Trophoblast cell (in vitro differentiated cells and primary cell): Measurements from ENCODE around the gene NCOA3.

Experiments
- DNase-seq, 2 donors: peaks; one replicate each; pipeline ENCODE4 v3.0.0-alpha.2; 2016
- H2AFZ ChIP-seq: 2 replicates; pipeline ENCODE4 v1.6.1; 2013; ENCODE audit warnings: low read length, moderate library complexity, mild to moderate bottlenecking; ENCODE audit not compliant: insufficient read depth, poor library complexity
- H2AK5ac ChIP-seq: 2 replicates; pipeline ENCODE4 v1.6.1; 2013; ENCODE audit warnings: mild to moderate bottlenecking, low read length
- H2BK120ac ChIP-seq: 2 replicates; pipeline ENCODE4 v1.6.1; 2013; ENCODE audit warnings: low read length, mild to moderate bottlenecking, moderate library complexity; ENCODE audit not compliant: insufficient read depth, poor library complexity
- H2BK12ac ChIP-seq: 2 replicates; pipeline ENCODE4 v1.6.1; 2013; ENCODE audit warnings: mild to moderate bottlenecking, low read length, moderate library complexity
- H2BK5ac ChIP-seq: 2 replicates; pipeline ENCODE4 v1.6.1; 2013; ENCODE audit warnings: low read length, low read depth, moderate library complexity, mild to moderate bottlenecking; ENCODE audit not compliant: poor library complexity
- H3K14ac ChIP-seq: 2 replicates; pipeline ENCODE4 v1.6.1; 2013; ENCODE audit warnings: mild to moderate bottlenecking, low read length
- H3K18ac ChIP-seq: 2 replicates; pipeline ENCODE4 v1.6.1; 2013; ENCODE audit warnings: mild to moderate bottlenecking, low read length
- H3K23ac ChIP-seq: 2 replicates; pipeline ENCODE4 v1.6.1; 2013; ENCODE audit warnings: low read length
- H3K27ac ChIP-seq: 2 replicates; pipeline ENCODE4 v1.5.1; 2013; ENCODE audit warnings: low read depth, mild to moderate bottlenecking, inconsistent platforms, low read length, moderate library complexity
- H3K27me3 ChIP-seq: 2 replicates; pipeline ENCODE4 v1.6.1; 2013; ENCODE audit warnings: inconsistent platforms, mild to moderate bottlenecking, low read length, moderate library complexity; ENCODE audit not compliant: insufficient read depth
- H3K36me3 ChIP-seq, 2 experiments: 1 replicate in 1 of 2; 2 replicates in 1 of 2; pipeline ENCODE4 v1.6.1; 2013; ENCODE audit warnings: low read length in 2 of 2, mild to moderate bottlenecking in 2 of 2, moderate library complexity in 1 of 2; ENCODE audit not compliant: insufficient read depth in 2 of 2, control insufficient read depth in 1 of 2
- H3K4ac ChIP-seq: 2 replicates; pipeline ENCODE4 v1.6.1; 2013; ENCODE audit warnings: low read depth, mild to moderate bottlenecking, low read length, moderate library complexity
- H3K4me1 ChIP-seq, 2 experiments: 1 replicate in 1 of 2; 2 replicates in 1 of 2; pipeline ENCODE4 v1.6.1; 2013; ENCODE audit warnings: low read length in 2 of 2, mild to moderate bottlenecking in 2 of 2, moderate library complexity in 1 of 2; ENCODE audit not compliant: insufficient read depth in 2 of 2, control insufficient read depth in 1 of 2
- H3K4me2 ChIP-seq: 2 replicates; pipeline ENCODE4 v1.6.1; 2013; ENCODE audit warnings: inconsistent platforms, mild to moderate bottlenecking, low read length, moderate library complexity
- H3K4me3 ChIP-seq: 2 replicates; pipeline ENCODE4 v1.5.1; 2013; ENCODE audit warnings: mild to moderate bottlenecking, low read depth, low read length, inconsistent platforms
- H3K79me1 ChIP-seq: one replicate; pipeline ENCODE4 v1.6.1; 2013; ENCODE audit warnings: low read length
- H3K79me2 ChIP-seq: 2 replicates; pipeline ENCODE4 v1.6.1; 2013; ENCODE audit warnings: low read length, mild to moderate bottlenecking; ENCODE audit not compliant: control insufficient read depth, insufficient read depth, poor library complexity
- H3K9ac ChIP-seq: 2 replicates; pipeline ENCODE4 v1.6.1; 2013; ENCODE audit warnings: mild to moderate bottlenecking, low read length
- H3K9me3 ChIP-seq: 2 replicates; pipeline ENCODE4 v1.6.1; 2013; ENCODE audit warnings: low read depth, mild to moderate bottlenecking, control low read depth, inconsistent platforms, low read length; ENCODE audit not compliant: insufficient read depth
- H4K12ac ChIP-seq: 2 replicates; pipeline ENCODE4 v1.6.1; 2013; ENCODE audit warnings: low read depth, mild to moderate bottlenecking, low read length, moderate library complexity
- H4K8ac ChIP-seq: 2 replicates; pipeline ENCODE4 v1.6.1; 2013; ENCODE audit warnings: low read depth, mild to moderate bottlenecking, low read length, moderate library complexity
- H4K91ac ChIP-seq: one replicate; pipeline ENCODE4 v1.6.1; 2013; ENCODE audit warnings: low read depth, mild to moderate bottlenecking, low read length, moderate library complexity
- WGBS: extraction: QIAGEN DNeasy Blood & Tissue Kit; methylation state at CpG from one replicate; pipeline ENCODE4 v1.1.7; 2013; ENCODE audit warnings: missing lambda C conversion rate; ENCODE audit not compliant: insufficient read length, insufficient coverage; ENCODE audit errors: extremely low coverage; 5-methylcytosine and 5-hydroxymethylcytosine counted together

The NCOA3 gene

DNA sequence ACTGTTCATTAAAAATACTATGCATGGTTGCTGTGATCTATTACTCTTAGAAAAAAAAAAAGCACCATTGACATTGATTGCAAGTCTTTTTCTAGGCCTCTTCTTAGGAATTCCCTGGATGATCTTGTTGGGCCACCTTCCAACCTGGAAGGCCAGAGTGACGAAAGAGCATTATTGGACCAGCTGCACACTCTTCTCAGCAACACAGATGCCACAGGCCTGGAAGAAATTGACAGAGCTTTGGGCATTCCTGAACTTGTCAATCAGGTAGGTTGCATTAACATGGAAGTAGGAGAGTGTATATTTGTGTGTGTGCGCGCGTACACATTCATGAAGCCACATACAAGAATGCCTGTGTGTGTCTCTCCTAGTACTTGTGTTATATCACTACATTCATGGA, 140.4 kb downstream of the NCOA3 start:
- H3K4me3 ChIP-seq = no peak overlapping the region
- no peak overlapping the region for H3K4ac ChIP-seq
- no peak overlapping the region for H3K23ac ChIP-seq
- H2AFZ ChIP-seq = no peak overlapping the region
- H3K4me2 ChIP-seq = no peak overlapping the region
- H2BK5ac ChIP-seq = no peak overlapping the region
- no peak overlapping the region for H3K18ac ChIP-seq
- no peak overlapping the region for H3K9ac ChIP-seq
- H3K79me2 ChIP-seq = peaks cover 1% of the 10 kb centered on the region
- H2BK12ac ChIP-seq = no peak overlapping the region
- no CpG with 5 or more reads among the region's 4 CpGs for WGBS
- H4K8ac ChIP-seq = no peak overlapping the region
- DNase-seq = peak; percentile 59 to 81
- H3K27ac ChIP-seq = no peak overlapping the region
- H4K12ac ChIP-seq = no peak overlapping the region
- no peak overlapping the region for H4K91ac ChIP-seq
- no peak overlapping the region for H2BK120ac ChIP-seq
- H3K27me3 ChIP-seq = no peaks in the 10 kb centered on the region
- no peaks in the 10 kb centered on the region for H3K79me1 ChIP-seq
- H2AK5ac ChIP-seq = no peak overlapping the region
- peaks cover 26 to 37% of the 10 kb centered on the region in 2 experiments for H3K36me3 ChIP-seq
- H3K9me3 ChIP-seq = no peaks in the 10 kb centered on the region
- H3K14ac ChIP-seq = no peak overlapping the region
- H3K4me1 ChIP-seq = peaks cover 2% of the 10 kb centered on the region in 2 experiments

DNA sequence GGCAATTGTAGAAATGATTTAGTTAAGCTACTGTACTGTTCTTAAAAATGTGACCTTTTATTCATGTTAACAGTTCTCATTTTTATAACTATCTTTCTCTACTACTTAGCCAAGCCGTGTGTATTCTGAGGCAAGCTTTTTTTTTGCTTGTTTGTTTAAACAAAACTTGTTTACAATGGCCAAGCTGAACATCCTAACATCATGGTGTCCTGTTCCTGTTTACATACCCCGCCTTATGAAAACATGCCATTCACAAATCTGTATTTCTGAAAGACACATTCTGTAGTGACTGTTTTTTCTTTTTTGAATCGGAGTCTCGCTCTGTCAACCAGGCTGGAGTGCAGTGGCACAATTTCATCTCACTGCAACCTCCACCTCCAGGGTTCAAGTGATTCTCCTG, 140.9 kb downstream of the NCOA3 start:
- H3K9me3 ChIP-seq = no peaks in the 10 kb centered on the region
- H2BK120ac ChIP-seq = no peak overlapping the region
- H3K9ac ChIP-seq = no peak overlapping the region
- H4K91ac ChIP-seq = no peak overlapping the region
- no peak overlapping the region for H2BK12ac ChIP-seq
- no CpG with 5 or more reads among the region's 4 CpGs for WGBS
- no peak for DNase-seq
- no peaks in the 10 kb centered on the region for H3K27me3 ChIP-seq
- no peak overlapping the region for H2AFZ ChIP-seq
- no peak overlapping the region for H4K12ac ChIP-seq
- H3K79me1 ChIP-seq = no peaks in the 10 kb centered on the region
- H3K23ac ChIP-seq = no peak overlapping the region
- H3K4me2 ChIP-seq = no peak overlapping the region
- H3K4me1 ChIP-seq = peaks cover 2% of the 10 kb centered on the region in 2 experiments
- no peak overlapping the region for H3K27ac ChIP-seq
- no peak overlapping the region for H2BK5ac ChIP-seq
- no peak overlapping the region for H3K18ac ChIP-seq
- H2AK5ac ChIP-seq = no peak overlapping the region
- H3K4me3 ChIP-seq = no peak overlapping the region
- H3K14ac ChIP-seq = no peak overlapping the region
- H3K4ac ChIP-seq = no peak overlapping the region
- peaks cover 1% of the 10 kb centered on the region for H3K79me2 ChIP-seq
- H4K8ac ChIP-seq = no peak overlapping the region
- H3K36me3 ChIP-seq = peaks cover 27 to 39% of the 10 kb centered on the region in 2 experiments

DNA sequence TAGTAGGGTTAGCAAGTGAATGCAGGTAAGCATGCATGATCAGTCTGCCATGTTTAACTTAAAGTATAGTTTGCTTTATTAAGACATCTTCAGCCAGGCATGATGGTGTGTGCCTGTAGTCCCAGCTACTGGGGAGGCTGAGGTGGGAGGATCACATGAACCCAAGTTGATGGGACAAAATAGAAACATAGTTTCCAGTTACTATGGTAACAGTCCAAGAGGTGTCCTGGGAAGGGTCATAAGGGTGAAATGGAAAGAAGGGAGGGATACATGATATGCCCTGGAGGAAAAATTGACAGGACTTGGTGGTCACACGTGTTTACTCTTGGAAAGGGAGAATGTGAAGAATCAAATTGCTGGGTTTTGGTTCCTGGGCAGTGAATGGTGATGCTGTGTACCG, 143.9 kb downstream of the NCOA3 start:
- H3K4me2 ChIP-seq = no peak overlapping the region
- WGBS = no CpG with 5 or more reads among the region's 2 CpGs
- H3K79me1 ChIP-seq = no peaks in the 10 kb centered on the region
- H2BK12ac ChIP-seq = no peak overlapping the region
- H2AFZ ChIP-seq = no peak overlapping the region
- H2BK5ac ChIP-seq = no peak overlapping the region
- no peak overlapping the region for H3K23ac ChIP-seq
- H3K14ac ChIP-seq = no peak overlapping the region
- no peaks in the 10 kb centered on the region for H3K27me3 ChIP-seq
- peaks cover 1% of the 10 kb centered on the region for H3K79me2 ChIP-seq
- peaks cover 2% of the 10 kb centered on the region in 2 experiments for H3K4me1 ChIP-seq
- no peak overlapping the region for H3K18ac ChIP-seq
- H4K12ac ChIP-seq = no peak overlapping the region
- H3K4ac ChIP-seq = no peak overlapping the region
- no peak overlapping the region for H2BK120ac ChIP-seq
- no peak overlapping the region for H3K9ac ChIP-seq
- DNase-seq = no peak
- H4K91ac ChIP-seq = no peak overlapping the region
- H3K9me3 ChIP-seq = no peaks in the 10 kb centered on the region
- H3K4me3 ChIP-seq = no peak overlapping the region
- H2AK5ac ChIP-seq = no peak overlapping the region
- H3K27ac ChIP-seq = no peak overlapping the region
- no peak overlapping the region for H4K8ac ChIP-seq
- H3K36me3 ChIP-seq = peaks cover 33 to 36% of the 10 kb centered on the region in 2 experiments

DNA sequence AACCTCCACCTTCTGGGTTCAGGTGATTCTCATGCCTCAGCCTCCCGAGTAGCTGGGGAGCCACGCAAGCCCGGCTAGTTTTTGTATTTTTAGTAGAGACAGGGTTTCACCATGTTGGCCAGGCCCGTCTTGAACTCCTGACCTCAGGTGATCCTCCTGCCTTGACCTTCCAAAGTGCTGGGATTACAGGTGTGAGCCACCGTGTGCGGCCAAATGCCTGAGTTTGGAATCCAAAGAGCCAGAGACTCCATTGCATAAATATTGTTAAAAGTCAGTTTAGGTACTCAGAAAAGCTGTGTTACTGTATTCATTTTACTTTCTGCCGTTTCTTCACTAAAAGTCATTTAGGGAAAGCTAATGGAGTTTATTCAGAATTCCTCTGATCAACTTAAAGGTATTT, 146.3 kb downstream of the NCOA3 start:
- H3K14ac ChIP-seq = no peak overlapping the region
- H2BK120ac ChIP-seq = no peak overlapping the region
- no peak overlapping the region for H2BK12ac ChIP-seq
- H3K4me1 ChIP-seq = peaks cover 2% of the 10 kb centered on the region in 2 experiments
- H2AK5ac ChIP-seq = no peak overlapping the region
- no peak overlapping the region for H3K4me3 ChIP-seq
- no peaks in the 10 kb centered on the region for H3K27me3 ChIP-seq
- no peak for DNase-seq
- H3K4me2 ChIP-seq = no peak overlapping the region
- H3K9ac ChIP-seq = no peak overlapping the region
- H3K18ac ChIP-seq = no peak overlapping the region
- H2BK5ac ChIP-seq = no peak overlapping the region
- H3K27ac ChIP-seq = no peak overlapping the region
- H3K36me3 ChIP-seq = peaks cover 38 to 48% of the 10 kb centered on the region in 2 experiments
- peaks cover 1% of the 10 kb centered on the region for H3K79me2 ChIP-seq
- no peak overlapping the region for H2AFZ ChIP-seq
- no peaks in the 10 kb centered on the region for H3K79me1 ChIP-seq
- no peak overlapping the region for H4K12ac ChIP-seq
- H3K23ac ChIP-seq = no peak overlapping the region
- no peak overlapping the region for H3K4ac ChIP-seq
- no CpG with 5 or more reads among the region's 7 CpGs for WGBS
- no peaks in the 10 kb centered on the region for H3K9me3 ChIP-seq
- no peak overlapping the region for H4K91ac ChIP-seq
- H4K8ac ChIP-seq = no peak overlapping the region
